ENCODE data around the gene METTL15.

- no peak for TF ChIP-seq POLR2AphosphoS5 (IDR thresholded peaks at IDR 0.05; ENCODE audit: low read depth, low read length)
- TF ChIP-seq POLR2A (IDR thresholded peaks at IDR 0.05; ENCODE audit: low read depth, low read length), result no peak
Observed at GRCh38 chr11:28105869-28106268, 2.3 kb upstream of the METTL15 start.

Data from GM12892 (cell line).